Measurements from ENCODE around the gene COX7A2. TPM values are rescaled to one million over a fixed set of nuclear protein-coding genes. Genes with fewer than 3 reads are reported as not detected.

Gene COX7A2
- total RNA-seq, 2 experiments from 2014 or later, result 481 to 485 TPM

GRCh38 chr6:75267461-75267860 is 23.9 kb upstream of the COX7A2 start:
- CTCF ChIA-PET, result interaction anchor here (0.6 to 3.3 kb wide), 27 partner anchors 8 to 1534 kb away, joined by 3 to 41 read pairs (median 5); partner anchors contain the start of genes COX7A2 and TMEM30A
- intact Hi-C loops (cut with micrococcal nuclease), result loop anchor here (10.0 kb wide), 1 partner anchor 257 kb away; no protein-coding TSS in a partner anchor
- Mint-ChIP-seq H3K9me3 (peaks cover under 1% of the 10 kb centered on the region), H3K27ac (peak overlapping the region; percentile 38), H3K36me3 (ENCODE audit: low read depth) (peaks cover 29% of the 10 kb centered on the region), H3K4me1 (ENCODE audit: low read depth) (peaks cover 44% of the 10 kb centered on the region), H3K4me3 (no peak overlapping the region), H3K27me3 (no peaks in the 10 kb centered on the region)
- POLR2A ChIA-PET, result interaction anchor here (0.8 kb wide), 1 partner anchor 333 kb away, joined by 3 read pairs; no protein-coding TSS in a partner anchor
- no peak for ATAC-seq
- DNase-seq, result no peak
- TF ChIP-seq CTCF (IDR thresholded peaks at IDR 0.05), result no peak

GRCh38 chr6:75266716-75267291 is 23.2 kb upstream of the COX7A2 start:
- Mint-ChIP-seq H3K4me3 (no peak overlapping the region), H3K27me3 (no peaks in the 10 kb centered on the region), H3K9me3 (no peaks in the 10 kb centered on the region), H3K36me3 (ENCODE audit: low read depth) (peaks cover 24% of the 10 kb centered on the region), H3K27ac (no peak overlapping the region), H3K4me1 (ENCODE audit: low read depth) (peaks cover 38% of the 10 kb centered on the region)
- ATAC-seq (peak; percentile 64), DNase-seq (no peak)
- ChIA-PET CTCF (interaction anchor here (0.7 to 3.3 kb wide), 27 partner anchors 9 to 1534 kb away, joined by 3 to 41 read pairs (median 5); partner anchors contain the start of genes COX7A2 and TMEM30A), POLR2A (interaction anchor here (0.9 kb wide), 1 partner anchor 9 kb away, joined by 4 read pairs; no protein-coding TSS in a partner anchor)
- intact Hi-C loops (cut with micrococcal nuclease), result loop anchor here (10.0 kb wide), 1 partner anchor 258 kb away; no protein-coding TSS in a partner anchor
- peak; percentile 83 for TF ChIP-seq CTCF (IDR thresholded peaks at IDR 0.05)

- no peak for TF ChIP-seq CTCF (IDR thresholded peaks at IDR 0.05)
- intact Hi-C loops (cut with micrococcal nuclease), result loop anchor here (10.0 kb wide), 1 partner anchor 261 kb away; no protein-coding TSS in a partner anchor
- ATAC-seq (no peak), DNase-seq (no peak)
- Mint-ChIP-seq H3K4me1 (ENCODE audit: low read depth) (peaks cover 12% of the 10 kb centered on the region), H3K27ac (no peak overlapping the region), H3K36me3 (ENCODE audit: low read depth) (peaks cover 18% of the 10 kb centered on the region), H3K27me3 (no peaks in the 10 kb centered on the region), H3K4me3 (no peak overlapping the region), H3K9me3 (no peaks in the 10 kb centered on the region)
- ChIA-PET CTCF (no interaction called here), POLR2A (no interaction called here)
Observed at GRCh38 chr6:75263401-75263750, 19.8 kb upstream of the COX7A2 start.

GRCh38 chr6:75262716-75263400 is 19.3 kb upstream of the COX7A2 start:
- H3K36me3 Mint-ChIP-seq (ENCODE audit: low read depth), result peaks cover 18% of the 10 kb centered on the region
- ChIA-PET POLR2A (no interaction called here), CTCF (interaction anchor here (0.8 kb wide), 1 partner anchor 34 kb away, joined by 3 read pairs; no protein-coding TSS in a partner anchor)
- H3K9me3 Mint-ChIP-seq, result no peaks in the 10 kb centered on the region
- H3K4me1 Mint-ChIP-seq (ENCODE audit: low read depth), result peaks cover 8% of the 10 kb centered on the region
- TF ChIP-seq CTCF (IDR thresholded peaks at IDR 0.05), result no peak
- intact Hi-C loops (cut with micrococcal nuclease), result loop anchor here (10.0 kb wide), 1 partner anchor 262 kb away; no protein-coding TSS in a partner anchor
- ATAC-seq (no peak), DNase-seq (no peak)
- H3K27ac Mint-ChIP-seq, result peak overlapping the region; percentile 11
- H3K27me3 Mint-ChIP-seq, result no peaks in the 10 kb centered on the region
- H3K4me3 Mint-ChIP-seq, result no peak overlapping the region

- Mint-ChIP-seq H3K9me3 (no peaks in the 10 kb centered on the region), H3K27me3 (no peaks in the 10 kb centered on the region), H3K4me3 (no peak overlapping the region), H3K27ac (no peak overlapping the region), H3K36me3 (ENCODE audit: low read depth) (peaks cover 23% of the 10 kb centered on the region), H3K4me1 (ENCODE audit: low read depth) (no peaks in the 10 kb centered on the region)
- no peak for TF ChIP-seq CTCF (IDR thresholded peaks at IDR 0.05)
- DNase-seq, result no peak
- no peak for ATAC-seq
- CTCF ChIA-PET, result interaction anchor here (0.8 kb wide), 1 partner anchor 12 kb away, joined by 4 read pairs; no protein-coding TSS in a partner anchor
- intact Hi-C loops (cut with micrococcal nuclease), result loop anchor here (10.0 kb wide), 1 partner anchor 264 kb away; no protein-coding TSS in a partner anchor
- POLR2A ChIA-PET, result no interaction called here
Observed at GRCh38 chr6:75261299-75261698, 17.7 kb upstream of the COX7A2 start.
